Suprapubic skin (tissue), 4 donors: Measurements from ENCODE around the gene KCTD13.

Experiments used
- CTCF ChIP-seq, 2 donors: fragments of 200-600 bp in 1 of 2; fragments of 450-650 bp in 1 of 2; sonication (generic) in 1 of 2; IDR thresholded peaks; one replicate each; pipeline ENCODE4 v1.5.1; 2016 to 2019; ENCODE audit warnings: antibody characterized with exemption in 2 of 2, mild to moderate bottlenecking in 1 of 2, moderate library complexity in 1 of 2
- EP300 ChIP-seq: sonication (generic); formaldehyde crosslinking; IDR thresholded peaks from one replicate; pipeline ENCODE4 v1.6.1; 2017; ENCODE audit warnings: antibody characterized with exemption
- POLR2A ChIP-seq, 2 donors: fragments of 450-650 bp; IDR thresholded peaks; one replicate each; pipeline ENCODE4 v1.6.1; 2017; ENCODE audit warnings: antibody characterized with exemption in 2 of 2, mild to moderate bottlenecking in 2 of 2, moderate library complexity in 2 of 2
- POLR2AphosphoS5 ChIP-seq, 3 donors: sonication (generic); formaldehyde crosslinking; IDR thresholded peaks; one replicate each; pipeline ENCODE4 v1.6.1; 2017; ENCODE audit warnings: antibody characterized with exemption in 3 of 3

GRCh38 chr16:29940656-29941055, 14.6 kb upstream of the KCTD13 start:
- no peak for TF ChIP-seq POLR2AphosphoS5 (IDR thresholded peaks at IDR 0.05)
- no peak for TF ChIP-seq CTCF (IDR thresholded peaks at IDR 0.05)
- TF ChIP-seq POLR2A (IDR thresholded peaks at IDR 0.05), result no peak
- no peak for TF ChIP-seq EP300
